ENCODE measurements around the gene OAT. TPM values are rescaled to one million over a fixed set of nuclear protein-coding genes. Genes with fewer than 3 reads are reported as not detected.

OAT gene
- total RNA-seq, 1 experiment from 2014 or later, result 67.9 TPM

DNA sequence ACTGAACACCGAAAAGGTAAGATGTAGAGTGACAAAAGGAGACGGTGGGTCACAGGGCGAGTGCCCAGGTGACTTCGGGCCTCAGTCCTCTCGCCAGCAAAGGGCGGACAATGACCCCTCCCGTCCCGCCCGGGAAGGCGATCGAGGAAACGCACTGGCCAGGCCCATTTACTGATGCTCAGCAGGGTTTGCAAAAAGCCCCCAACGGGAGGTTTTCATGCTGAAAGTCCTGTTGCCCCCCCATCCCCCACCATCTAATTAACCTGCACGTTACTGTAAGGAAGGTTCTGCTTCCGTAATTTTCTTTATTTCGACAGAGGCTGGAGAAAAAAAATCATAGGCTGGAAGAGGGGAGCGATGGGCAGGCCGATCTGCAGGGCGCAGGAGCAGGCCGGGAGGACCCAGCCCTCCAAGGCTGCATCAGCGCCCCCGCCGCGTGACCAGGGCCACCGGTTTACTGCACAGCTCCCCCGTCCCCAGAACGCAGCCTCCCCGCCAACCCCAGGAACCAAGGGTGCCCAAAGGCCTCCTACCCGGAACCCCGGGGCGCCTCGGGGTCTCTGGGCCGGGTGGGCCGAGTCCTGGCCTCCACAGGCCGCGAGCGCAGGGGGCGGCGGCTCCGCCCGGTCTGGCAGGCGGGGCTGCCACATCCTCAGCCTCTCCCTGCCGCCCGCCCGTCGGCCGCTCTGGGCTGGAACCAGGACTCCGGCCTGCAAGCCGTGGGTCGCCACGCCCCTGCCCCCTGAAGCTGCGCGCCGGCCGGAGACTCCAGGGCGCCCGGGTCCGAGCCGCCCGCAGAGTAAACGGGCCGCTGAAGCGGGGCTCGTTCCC is 613 bp downstream of the OAT start:
- no peak overlapping the region for H3K14ac ChIP-seq (ENCODE audit: insufficient read depth, low read length)
- no peak overlapping the region for H2BK15ac ChIP-seq (ENCODE audit: low read depth, low read length)
- no peaks in the 10 kb centered on the region for H4K20me1 ChIP-seq (ENCODE audit: control insufficient read depth, insufficient read depth, insufficient read length)
- no peak overlapping the region for H2BK12ac ChIP-seq (ENCODE audit: insufficient read length, low read depth, low read length)
- H3K23me2 ChIP-seq (ENCODE audit: insufficient read length, low read depth, low read length, poor library complexity, severe bottlenecking), result peaks cover 9% of the 10 kb centered on the region
- DNase-seq, result peak; percentile 54
- H3K9me3 Mint-ChIP-seq, result no peaks in the 10 kb centered on the region
- H3K27ac Mint-ChIP-seq, result peak overlapping the region in 1 of 3 experiments; percentile 62; a peak in 1 of 7 replicates
- no peak overlapping the region for H3K27ac ChIP-seq (ENCODE audit: insufficient read length, low read depth, low read length)
- no peaks in the 10 kb centered on the region for H3K79me1 ChIP-seq (ENCODE audit: insufficient read depth, low read depth, low read length, poor library complexity, severe bottlenecking)
- H3K9me3 ChIP-seq (ENCODE audit: control insufficient read depth, low read depth, low read length), result no peaks in the 10 kb centered on the region
- no peak overlapping the region for H2BK20ac ChIP-seq (ENCODE audit: low read depth, low read length, poor library complexity, severe bottlenecking)
- H3K79me2 ChIP-seq (ENCODE audit: insufficient read depth, low read length), result no peaks in the 10 kb centered on the region; the same call in 1 of the 2 replicates
- H2BK5ac ChIP-seq (ENCODE audit: insufficient read length, low read length), result no peak overlapping the region
- no peak overlapping the region for H4K5ac ChIP-seq (ENCODE audit: insufficient read length, low read depth, low read length)
- H4K8ac ChIP-seq (replicated peaks; ENCODE audit: insufficient read length, low read depth, low read length), result no peak overlapping the region
- H2AFZ ChIP-seq (ENCODE audit: low read length), result no peak overlapping the region
- no peak overlapping the region for H3K56ac ChIP-seq (ENCODE audit: insufficient read length, low read depth, low read length)
- no peak overlapping the region for H3K23ac ChIP-seq (ENCODE audit: insufficient read length, low read depth, low read length)
- peaks cover 34% of the 10 kb centered on the region for H3K27me3 Mint-ChIP-seq (ENCODE audit: low read depth)
- H3K9ac ChIP-seq (ENCODE audit: extremely low read depth, insufficient read length, low read length), result peak overlapping the region; percentile 15
- peaks cover 4% of the 10 kb centered on the region; the same call in 1 of the 2 replicates for H3K4me1 ChIP-seq (ENCODE audit: insufficient read depth, low read length)
- H2BK120ac ChIP-seq (ENCODE audit: low read depth, low read length, poor library complexity, severe bottlenecking), result no peak overlapping the region
- H3K4me2 ChIP-seq (ENCODE audit: insufficient read depth, insufficient read length, low read length), result peak overlapping the region; percentile 82
- no peak overlapping the region for H2AK5ac ChIP-seq (ENCODE audit: insufficient read length, low read length)
- H3K4ac ChIP-seq (ENCODE audit: low read depth, low read length), result no peak overlapping the region
- no peaks in the 10 kb centered on the region; a peak in 1 of 7 replicates for H3K36me3 Mint-ChIP-seq (ENCODE audit: insufficient read depth in 1 of 3, low read depth in 3 of 3)
- H3K27me3 ChIP-seq (ENCODE audit: insufficient read depth, low read length), result no peaks in the 10 kb centered on the region; the same call in 1 of the 2 replicates
- H4K91ac ChIP-seq (ENCODE audit: insufficient read length, low read depth, low read length), result no peak overlapping the region
- TF ChIP-seq, protein P1, sequence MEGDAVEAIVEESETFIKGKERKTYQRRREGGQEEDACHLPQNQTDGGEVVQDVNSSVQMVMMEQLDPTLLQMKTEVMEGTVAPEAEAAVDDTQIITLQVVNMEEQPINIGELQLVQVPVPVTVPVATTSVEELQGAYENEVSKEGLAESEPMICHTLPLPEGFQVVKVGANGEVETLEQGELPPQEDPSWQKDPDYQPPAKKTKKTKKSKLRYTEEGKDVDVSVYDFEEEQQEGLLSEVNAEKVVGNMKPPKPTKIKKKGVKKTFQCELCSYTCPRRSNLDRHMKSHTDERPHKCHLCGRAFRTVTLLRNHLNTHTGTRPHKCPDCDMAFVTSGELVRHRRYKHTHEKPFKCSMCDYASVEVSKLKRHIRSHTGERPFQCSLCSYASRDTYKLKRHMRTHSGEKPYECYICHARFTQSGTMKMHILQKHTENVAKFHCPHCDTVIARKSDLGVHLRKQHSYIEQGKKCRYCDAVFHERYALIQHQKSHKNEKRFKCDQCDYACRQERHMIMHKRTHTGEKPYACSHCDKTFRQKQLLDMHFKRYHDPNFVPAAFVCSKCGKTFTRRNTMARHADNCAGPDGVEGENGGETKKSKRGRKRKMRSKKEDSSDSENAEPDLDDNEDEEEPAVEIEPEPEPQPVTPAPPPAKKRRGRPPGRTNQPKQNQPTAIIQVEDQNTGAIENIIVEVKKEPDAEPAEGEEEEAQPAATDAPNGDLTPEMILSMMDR (conservative IDR thresholded peaks at IDR 0.05), result 0 out of 3 replicates have a peak, but pooled peaks have one; percentile 15
- WGBS (ENCODE audit: extremely low coverage, insufficient read length, low lambda C conversion rate), result no CpG with 5 or more reads among the region's 64 CpGs
- H3K4me3 Mint-ChIP-seq, result peak overlapping the region; percentile 78 to 92
- no peak overlapping the region for H3T11ph ChIP-seq (ENCODE audit: low read length)
- H3K4me1 Mint-ChIP-seq, result peaks cover 24 to 28% of the 10 kb centered on the region in 2 experiments
- H3K18ac ChIP-seq (ENCODE audit: insufficient read length, low read depth, low read length), result no peak overlapping the region
